Measurements from ENCODE around the gene SARS2. TPM values are rescaled to one million over a fixed set of nuclear protein-coding genes. Genes with fewer than 3 reads are reported as not detected.

SARS2 gene
- total RNA-seq, 1 experiment from 2014 or later, result 74.7 TPM

DNA sequence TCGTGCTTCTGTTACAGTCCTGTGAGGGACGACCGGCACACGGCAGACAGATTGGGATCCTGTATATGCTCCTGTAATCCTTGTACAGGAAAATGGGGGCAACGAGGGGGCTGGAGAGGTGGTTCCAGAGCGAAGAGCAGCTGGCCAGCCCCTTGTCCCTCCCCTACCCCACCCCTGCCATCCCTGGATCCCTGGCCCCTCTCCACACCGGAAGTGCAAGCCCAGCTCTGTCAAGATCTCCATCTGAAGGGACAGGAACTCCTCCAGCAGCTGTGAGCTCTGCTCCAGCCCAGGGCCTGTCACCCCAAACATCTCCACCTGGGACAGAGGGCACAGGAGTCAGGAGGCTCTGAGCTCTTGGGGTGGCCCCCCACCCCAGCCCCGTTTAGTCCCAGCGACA is 13.0 kb downstream of the SARS2 start (continued):
- TF ChIP-seq ZBTB21 (CRISPR knock-in tag; IDR thresholded peaks at IDR 0.05; ENCODE audit: borderline replicate concordance), result no peak
- TF ChIP-seq AR (CRISPR knock-in tag; IDR thresholded peaks at IDR 0.05), result no peak
- TF ChIP-seq IRF2 (CRISPR knock-in tag; IDR thresholded peaks at IDR 0.05; ENCODE audit: borderline replicate concordance, low read depth), result no peak
- TF ChIP-seq, protein P1, sequence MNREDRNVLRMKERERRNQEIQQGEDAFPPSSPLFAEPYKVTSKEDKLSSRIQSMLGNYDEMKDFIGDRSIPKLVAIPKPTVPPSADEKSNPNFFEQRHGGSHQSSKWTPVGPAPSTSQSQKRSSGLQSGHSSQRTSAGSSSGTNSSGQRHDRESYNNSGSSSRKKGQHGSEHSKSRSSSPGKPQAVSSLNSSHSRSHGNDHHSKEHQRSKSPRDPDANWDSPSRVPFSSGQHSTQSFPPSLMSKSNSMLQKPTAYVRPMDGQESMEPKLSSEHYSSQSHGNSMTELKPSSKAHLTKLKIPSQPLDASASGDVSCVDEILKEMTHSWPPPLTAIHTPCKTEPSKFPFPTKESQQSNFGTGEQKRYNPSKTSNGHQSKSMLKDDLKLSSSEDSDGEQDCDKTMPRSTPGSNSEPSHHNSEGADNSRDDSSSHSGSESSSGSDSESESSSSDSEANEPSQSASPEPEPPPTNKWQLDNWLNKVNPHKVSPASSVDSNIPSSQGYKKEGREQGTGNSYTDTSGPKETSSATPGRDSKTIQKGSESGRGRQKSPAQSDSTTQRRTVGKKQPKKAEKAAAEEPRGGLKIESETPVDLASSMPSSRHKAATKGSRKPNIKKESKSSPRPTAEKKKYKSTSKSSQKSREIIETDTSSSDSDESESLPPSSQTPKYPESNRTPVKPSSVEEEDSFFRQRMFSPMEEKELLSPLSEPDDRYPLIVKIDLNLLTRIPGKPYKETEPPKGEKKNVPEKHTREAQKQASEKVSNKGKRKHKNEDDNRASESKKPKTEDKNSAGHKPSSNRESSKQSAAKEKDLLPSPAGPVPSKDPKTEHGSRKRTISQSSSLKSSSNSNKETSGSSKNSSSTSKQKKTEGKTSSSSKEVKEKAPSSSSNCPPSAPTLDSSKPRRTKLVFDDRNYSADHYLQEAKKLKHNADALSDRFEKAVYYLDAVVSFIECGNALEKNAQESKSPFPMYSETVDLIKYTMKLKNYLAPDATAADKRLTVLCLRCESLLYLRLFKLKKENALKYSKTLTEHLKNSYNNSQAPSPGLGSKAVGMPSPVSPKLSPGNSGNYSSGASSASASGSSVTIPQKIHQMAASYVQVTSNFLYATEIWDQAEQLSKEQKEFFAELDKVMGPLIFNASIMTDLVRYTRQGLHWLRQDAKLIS (CRISPR knock-in tag; IDR thresholded peaks at IDR 0.05; ENCODE audit: borderline replicate concordance), result no peak
- TF ChIP-seq FOXP4 (CRISPR knock-in tag; IDR thresholded peaks at IDR 0.05), result no peak

GRCh38 chr19:38915329-38916321 is 14.9 kb downstream of the SARS2 start:
- Mint-ChIP-seq H3K4me3 (no peak overlapping the region), H3K27ac (peak overlapping the region; percentile 29; the same call in 1 of the 2 replicates), H3K4me1 (no peaks in the 10 kb centered on the region), H3K27me3 (ENCODE audit: low read depth) (peaks cover 10% of the 10 kb centered on the region), H3K9me3 (no peaks in the 10 kb centered on the region), H3K36me3 (no peaks in the 10 kb centered on the region)
- ATAC-seq (no peak), DNase-seq (ENCODE audit: low spot score) (no peak)
- ChIA-PET CTCF (interaction anchor here (1.3 to 2.2 kb wide), 2 partner anchors 15 to 146 kb away, joined by 3 to 15 read pairs; partner anchors contain the start of genes MRPS12 and SARS2), POLR2A (no interaction called here)
- TF ChIP-seq TP53 (CRISPR knock-in tag; IDR thresholded peaks at IDR 0.05) (no peak), ESRRA (CRISPR knock-in tag; IDR thresholded peaks at IDR 0.05; ENCODE audit: borderline replicate concordance) (no peak), ZNF396 (CRISPR knock-in tag; IDR thresholded peaks at IDR 0.05; ENCODE audit: borderline replicate concordance) (no peak), ATF1 (CRISPR knock-in tag; IDR thresholded peaks at IDR 0.05) (no peak), SMAD4 (CRISPR knock-in tag; IDR thresholded peaks at IDR 0.05) (no peak), CTCF (IDR thresholded peaks at IDR 0.05) (no peak), GRHL2 (CRISPR knock-in tag; IDR thresholded peaks at IDR 0.05; ENCODE audit: insufficient replicate concordance, severe bottlenecking) (no peak), IRF2 (CRISPR knock-in tag; IDR thresholded peaks at IDR 0.05; ENCODE audit: borderline replicate concordance, low read depth) (no peak), PREB (CRISPR knock-in tag; IDR thresholded peaks at IDR 0.05; ENCODE audit: borderline replicate concordance) (no peak), CREB1 (CRISPR knock-in tag; IDR thresholded peaks at IDR 0.05) (no peak), FOXP4 (CRISPR knock-in tag; IDR thresholded peaks at IDR 0.05) (no peak), ZNF263 (CRISPR knock-in tag; IDR thresholded peaks at IDR 0.05; ENCODE audit: low read depth) (no peak), JAZF1 (CRISPR knock-in tag; IDR thresholded peaks at IDR 0.05) (no peak)
- TF ChIP-seq, protein P2, sequence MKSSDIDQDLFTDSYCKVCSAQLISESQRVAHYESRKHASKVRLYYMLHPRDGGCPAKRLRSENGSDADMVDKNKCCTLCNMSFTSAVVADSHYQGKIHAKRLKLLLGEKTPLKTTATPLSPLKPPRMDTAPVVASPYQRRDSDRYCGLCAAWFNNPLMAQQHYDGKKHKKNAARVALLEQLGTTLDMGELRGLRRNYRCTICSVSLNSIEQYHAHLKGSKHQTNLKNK (CRISPR knock-in tag; IDR thresholded peaks at IDR 0.05), result no peak

All from WTC11 (cell line).